HEK293 (cell line): ENCODE results near the gene ATP2B3.

ENCODE experiments used
- SCRT1 ChIP-seq: fragments of 450-650 bp; formaldehyde crosslinking; IDR thresholded peaks from 2 replicates; pipeline ENCODE4 v1.5.1; 2016; ENCODE audit warnings: missing biosample characterization, missing genetic modification characterization, borderline replicate concordance
- ZNF114 ChIP-seq: fragments of 450-650 bp; formaldehyde crosslinking; IDR thresholded peaks from 2 replicates; pipeline ENCODE4 v1.5.0; 2017; ENCODE audit warnings: missing biosample characterization, missing genetic modification characterization
- ZNF768 ChIP-seq: fragments of 450-650 bp; formaldehyde crosslinking; IDR thresholded peaks from 2 replicates; pipeline ENCODE4 v1.5.1; 2018; ENCODE audit warnings: missing biosample characterization, mild to moderate bottlenecking, missing genetic modification characterization

DNA sequence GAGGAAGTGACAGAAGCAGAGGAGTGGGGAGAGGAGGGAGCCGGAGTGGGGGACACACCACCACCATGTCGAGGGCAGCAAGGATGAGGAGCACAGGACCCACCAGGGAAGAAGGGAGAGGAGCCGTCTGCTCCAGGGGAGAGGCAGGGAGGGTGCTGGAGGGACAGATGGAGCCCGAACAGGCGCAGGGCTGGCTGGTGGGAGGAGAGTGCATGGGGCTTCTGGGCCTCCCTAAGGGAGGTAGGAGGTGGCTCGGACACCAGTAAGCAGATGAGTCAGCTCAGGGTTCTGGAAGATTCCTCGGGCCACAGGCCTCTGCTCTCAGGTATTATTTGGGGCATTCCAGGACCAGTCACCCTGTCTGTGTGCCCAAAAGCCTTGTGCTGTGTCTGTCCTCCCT is 29.8 kb downstream of the ATP2B3 start:
- TF ChIP-seq ZNF768 (no peak), ZNF114 (tag by site-specific recombination) (no peak), SCRT1 (tag by site-specific recombination) (no peak)
